IMR-90 (cell line): ENCODE data around the gene RPL12.

Source experiments
- BHLHE40 ChIP-seq: fragments of 150-350 bp; IDR thresholded peaks from 2 replicates; pipeline ENCODE4 v1.6.1; 2016; ENCODE audit warnings: mild to moderate bottlenecking, low read depth, low read length
- CEBPB ChIP-seq: IDR thresholded peaks from 2 replicates; pipeline ENCODE4 v1.6.1; 2012; ENCODE audit warnings: low read depth, low read length, improper control_type of control experiment
- CTCF ChIP-seq: conservative IDR thresholded peaks from 2 replicates; pipeline ENCODE4 v1.5.1; 2012; ENCODE audit warnings: mild to moderate bottlenecking, low read depth, low read length, improper control_type of control experiment
- FOS ChIP-seq: fragments of 150-350 bp; IDR thresholded peaks from 2 replicates; pipeline ENCODE4 v1.6.1; 2016; ENCODE audit warnings: low read depth, low read length
- MAFK ChIP-seq: IDR thresholded peaks from 2 replicates; pipeline ENCODE4 v1.6.1; 2012; ENCODE audit warnings: low read depth, low read length, improper control_type of control experiment
- MXI1 ChIP-seq: IDR thresholded peaks from 2 replicates; pipeline ENCODE4 v1.6.1; 2012; ENCODE audit warnings: low read depth, mild to moderate bottlenecking, low read length, moderate library complexity, borderline replicate concordance
- POLR2A ChIP-seq: IDR thresholded peaks from 2 replicates; pipeline ENCODE4 v1.6.1; 2012; ENCODE audit warnings: mild to moderate bottlenecking, low read depth, low read length
- RAD21 ChIP-seq: IDR thresholded peaks from 2 replicates; pipeline ENCODE4 v1.6.1; 2012; ENCODE audit warnings: low read length, improper control_type of control experiment
- SMC3 ChIP-seq: fragments of 150-350 bp; IDR thresholded peaks from 2 replicates; pipeline ENCODE4 v1.6.1; 2016; ENCODE audit warnings: low read depth, mild to moderate bottlenecking, antibody characterized with exemption, low read length, moderate library complexity
- USF2 ChIP-seq: fragments of 150-350 bp; IDR thresholded peaks from 2 replicates; pipeline ENCODE4 v1.6.1; 2017; ENCODE audit warnings: mild to moderate bottlenecking, antibody characterized with exemption, low read length, low read depth

- no peak for TF ChIP-seq POLR2A
- TF ChIP-seq CTCF = no peak
- no peak for TF ChIP-seq FOS
- TF ChIP-seq RAD21 = no peak
- TF ChIP-seq BHLHE40 = no peak
- TF ChIP-seq MXI1 = no peak
- no peak for TF ChIP-seq SMC3
- no peak for TF ChIP-seq MAFK
- TF ChIP-seq CEBPB = no peak
- no peak for TF ChIP-seq USF2
Measured at GRCh38 chr9:127406799-127407491, 44.3 kb downstream of the RPL12 start.
